HEK293 (cell line): Measurements from ENCODE around the gene CCDC85B.

Source experiments
- BCL11A ChIP-seq: fragments of 450-650 bp; formaldehyde crosslinking; IDR thresholded peaks from 2 replicates; pipeline ENCODE4 v1.5.1; 2016; ENCODE audit warnings: low read depth, missing biosample characterization, missing genetic modification characterization
- EGR2 ChIP-seq: fragments of 450-650 bp; formaldehyde crosslinking; IDR thresholded peaks from 2 replicates; pipeline ENCODE4 v1.5.1; 2016; ENCODE audit warnings: low read depth, missing biosample characterization, missing genetic modification characterization
- KLF10 ChIP-seq: fragments of 450-650 bp; IDR thresholded peaks from 2 replicates; pipeline ENCODE4 v1.5.1; 2018; ENCODE audit warnings: missing biosample characterization, mild to moderate bottlenecking, missing genetic modification characterization
- KLF16 ChIP-seq: fragments of 450-650 bp; formaldehyde crosslinking; IDR thresholded peaks from 2 replicates; pipeline ENCODE4 v1.5.1; 2017; ENCODE audit warnings: missing biosample characterization, missing genetic modification characterization
- KLF7 ChIP-seq: fragments of 450-650 bp; formaldehyde crosslinking; IDR thresholded peaks from 2 replicates; pipeline ENCODE4 v1.5.1; 2016; ENCODE audit warnings: missing biosample characterization, missing genetic modification characterization, borderline replicate concordance
- KLF9 ChIP-seq: fragments of 450-650 bp; formaldehyde crosslinking; IDR thresholded peaks from 2 replicates; pipeline ENCODE4 v1.5.1; 2016; ENCODE audit warnings: missing biosample characterization, missing genetic modification characterization, low read depth
- REST ChIP-seq: fragments of 450-650 bp; formaldehyde crosslinking; IDR thresholded peaks from 2 replicates; pipeline ENCODE4 v1.5.1; 2016; ENCODE audit warnings: missing biosample characterization, missing genetic modification characterization
- ZBTB11 ChIP-seq: fragments of 450-650 bp; formaldehyde crosslinking; conservative IDR thresholded peaks from 2 replicates; pipeline ENCODE4 v1.5.1; 2016; ENCODE audit warnings: low read depth, missing biosample characterization, missing genetic modification characterization
- ZBTB26 ChIP-seq: fragments of 450-650 bp; formaldehyde crosslinking; optimal IDR thresholded peaks from 2 replicates; pipeline ENCODE3; 2016; ENCODE audit warnings: missing biosample characterization, mild to moderate bottlenecking, missing genetic modification characterization
- ZFP3 ChIP-seq: fragments of 450-650 bp; formaldehyde crosslinking; IDR thresholded peaks from 2 replicates; pipeline ENCODE4 v1.5.1; 2016; ENCODE audit warnings: low read depth, missing biosample characterization, missing genetic modification characterization
- ZNF112 ChIP-seq: fragments of 450-650 bp; formaldehyde crosslinking; IDR thresholded peaks from 2 replicates; pipeline ENCODE4 v1.5.0; 2017; ENCODE audit warnings: missing biosample characterization, missing genetic modification characterization
- ZNF138 ChIP-seq: fragments of 450-650 bp; formaldehyde crosslinking; IDR thresholded peaks from 2 replicates; pipeline ENCODE4 v1.5.1; 2016; ENCODE audit warnings: missing biosample characterization, missing genetic modification characterization, borderline replicate concordance
- ZNF174 ChIP-seq: fragments of 450-650 bp; formaldehyde crosslinking; IDR thresholded peaks from 2 replicates; pipeline ENCODE4 v1.5.0; 2017; ENCODE audit warnings: missing biosample characterization, mild to moderate bottlenecking, missing genetic modification characterization
- ZNF221 ChIP-seq: fragments of 450-650 bp; formaldehyde crosslinking; IDR thresholded peaks from 2 replicates; pipeline ENCODE4 v1.5.1; 2017; ENCODE audit warnings: missing biosample characterization, missing genetic modification characterization, borderline replicate concordance
- ZNF239 ChIP-seq: fragments of 450-650 bp; formaldehyde crosslinking; IDR thresholded peaks from 2 replicates; pipeline ENCODE4 v1.5.1; 2016; ENCODE audit warnings: missing biosample characterization, missing genetic modification characterization
- ZNF350 ChIP-seq: fragments of 450-650 bp; formaldehyde crosslinking; IDR thresholded peaks from 2 replicates; pipeline ENCODE4 v1.5.0; 2017; ENCODE audit warnings: missing biosample characterization, mild to moderate bottlenecking, missing genetic modification characterization
- ZNF561 ChIP-seq: fragments of 450-650 bp; IDR thresholded peaks from 2 replicates; pipeline ENCODE4 v1.5.1; 2018; ENCODE audit warnings: missing biosample characterization, missing genetic modification characterization, borderline replicate concordance
- ZNF623 ChIP-seq: fragments of 450-650 bp; formaldehyde crosslinking; IDR thresholded peaks from 2 replicates; pipeline ENCODE4 v1.5.1; 2016; ENCODE audit warnings: missing biosample characterization, missing genetic modification characterization
- ZNF624 ChIP-seq: fragments of 450-650 bp; formaldehyde crosslinking; IDR thresholded peaks from 2 replicates; pipeline ENCODE4 v1.5.1; 2017; ENCODE audit warnings: missing biosample characterization, missing genetic modification characterization
- ZNF658 ChIP-seq: fragments of 450-650 bp; formaldehyde crosslinking; IDR thresholded peaks from 2 replicates; pipeline ENCODE4; 2016; ENCODE audit warnings: missing biosample characterization, missing genetic modification characterization
- ZNF777 ChIP-seq: fragments of 450-650 bp; formaldehyde crosslinking; IDR thresholded peaks from 2 replicates; pipeline ENCODE4 v1.5.1; 2017; ENCODE audit warnings: missing biosample characterization, missing genetic modification characterization, borderline replicate concordance
- ZNF843 ChIP-seq: fragments of 450-650 bp; formaldehyde crosslinking; IDR thresholded peaks from 2 replicates; pipeline ENCODE4 v1.5.1; 2016; ENCODE audit warnings: missing biosample characterization, missing genetic modification characterization
- TF ChIP-seq, protein P1 (sequence below): fragments of 450-650 bp; formaldehyde crosslinking; IDR thresholded peaks from 2 replicates; pipeline ENCODE4 v1.5.1; 2016; ENCODE audit warnings: missing biosample characterization, missing genetic modification characterization
- TF ChIP-seq, protein P2 (sequence below): fragments of 450-650 bp; IDR thresholded peaks from 2 replicates; pipeline ENCODE4 v1.5.1; 2018; ENCODE audit warnings: missing biosample characterization, mild to moderate bottlenecking, missing genetic modification characterization
- TF ChIP-seq, protein P3 (sequence below): fragments of 450-650 bp; formaldehyde crosslinking; IDR thresholded peaks from 2 replicates; pipeline ENCODE4 v1.5.1; 2016; ENCODE audit warnings: missing biosample characterization, missing genetic modification characterization, borderline replicate concordance

Gene CCDC85B

GRCh38 chr11:65919141-65919572, 28.7 kb downstream of the CCDC85B start, which contains the start of gene DRAP1 (continued):
- TF ChIP-seq, protein P1, sequence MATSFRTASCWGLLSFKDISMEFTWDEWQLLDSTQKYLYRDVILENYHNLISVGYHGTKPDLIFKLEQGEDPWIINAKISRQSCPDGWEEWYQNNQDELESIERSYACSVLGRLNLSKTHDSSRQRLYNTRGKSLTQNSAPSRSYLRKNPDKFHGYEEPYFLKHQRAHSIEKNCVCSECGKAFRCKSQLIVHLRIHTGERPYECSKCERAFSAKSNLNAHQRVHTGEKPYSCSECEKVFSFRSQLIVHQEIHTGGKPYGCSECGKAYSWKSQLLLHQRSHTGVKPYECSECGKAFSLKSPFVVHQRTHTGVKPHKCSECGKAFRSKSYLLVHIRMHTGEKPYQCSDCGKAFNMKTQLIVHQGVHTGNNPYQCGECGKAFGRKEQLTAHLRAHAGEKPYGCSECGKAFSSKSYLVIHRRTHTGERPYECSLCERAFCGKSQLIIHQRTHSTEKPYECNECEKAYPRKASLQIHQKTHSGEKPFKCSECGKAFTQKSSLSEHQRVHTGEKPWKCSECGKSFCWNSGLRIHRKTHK (tag by site-specific recombination), result no peak
- 0 out of 2 replicates have a peak, but pooled peaks have one; percentile 15 for TF ChIP-seq ZBTB11 (tag by site-specific recombination)
- peak; percentile 67 for TF ChIP-seq ZBTB26 (tag by site-specific recombination)
- peak; percentile 99; the same call in 1 of the 2 replicates for TF ChIP-seq ZNF221
- peak; percentile 92 for TF ChIP-seq ZNF561 (tag by site-specific recombination)
- no peak for TF ChIP-seq ZNF777 (tag by site-specific recombination)
- TF ChIP-seq ZNF112 (tag by site-specific recombination), result no peak
- no peak for TF ChIP-seq ZNF239 (tag by site-specific recombination)
- TF ChIP-seq, protein P2, sequence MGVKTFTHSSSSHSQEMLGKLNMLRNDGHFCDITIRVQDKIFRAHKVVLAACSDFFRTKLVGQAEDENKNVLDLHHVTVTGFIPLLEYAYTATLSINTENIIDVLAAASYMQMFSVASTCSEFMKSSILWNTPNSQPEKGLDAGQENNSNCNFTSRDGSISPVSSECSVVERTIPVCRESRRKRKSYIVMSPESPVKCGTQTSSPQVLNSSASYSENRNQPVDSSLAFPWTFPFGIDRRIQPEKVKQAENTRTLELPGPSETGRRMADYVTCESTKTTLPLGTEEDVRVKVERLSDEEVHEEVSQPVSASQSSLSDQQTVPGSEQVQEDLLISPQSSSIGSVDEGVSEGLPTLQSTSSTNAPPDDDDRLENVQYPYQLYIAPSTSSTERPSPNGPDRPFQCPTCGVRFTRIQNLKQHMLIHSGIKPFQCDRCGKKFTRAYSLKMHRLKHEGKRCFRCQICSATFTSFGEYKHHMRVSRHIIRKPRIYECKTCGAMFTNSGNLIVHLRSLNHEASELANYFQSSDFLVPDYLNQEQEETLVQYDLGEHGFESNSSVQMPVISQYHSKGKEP, result peak; percentile 96
- no peak for TF ChIP-seq KLF7 (tag by site-specific recombination)
- TF ChIP-seq, protein P3, sequence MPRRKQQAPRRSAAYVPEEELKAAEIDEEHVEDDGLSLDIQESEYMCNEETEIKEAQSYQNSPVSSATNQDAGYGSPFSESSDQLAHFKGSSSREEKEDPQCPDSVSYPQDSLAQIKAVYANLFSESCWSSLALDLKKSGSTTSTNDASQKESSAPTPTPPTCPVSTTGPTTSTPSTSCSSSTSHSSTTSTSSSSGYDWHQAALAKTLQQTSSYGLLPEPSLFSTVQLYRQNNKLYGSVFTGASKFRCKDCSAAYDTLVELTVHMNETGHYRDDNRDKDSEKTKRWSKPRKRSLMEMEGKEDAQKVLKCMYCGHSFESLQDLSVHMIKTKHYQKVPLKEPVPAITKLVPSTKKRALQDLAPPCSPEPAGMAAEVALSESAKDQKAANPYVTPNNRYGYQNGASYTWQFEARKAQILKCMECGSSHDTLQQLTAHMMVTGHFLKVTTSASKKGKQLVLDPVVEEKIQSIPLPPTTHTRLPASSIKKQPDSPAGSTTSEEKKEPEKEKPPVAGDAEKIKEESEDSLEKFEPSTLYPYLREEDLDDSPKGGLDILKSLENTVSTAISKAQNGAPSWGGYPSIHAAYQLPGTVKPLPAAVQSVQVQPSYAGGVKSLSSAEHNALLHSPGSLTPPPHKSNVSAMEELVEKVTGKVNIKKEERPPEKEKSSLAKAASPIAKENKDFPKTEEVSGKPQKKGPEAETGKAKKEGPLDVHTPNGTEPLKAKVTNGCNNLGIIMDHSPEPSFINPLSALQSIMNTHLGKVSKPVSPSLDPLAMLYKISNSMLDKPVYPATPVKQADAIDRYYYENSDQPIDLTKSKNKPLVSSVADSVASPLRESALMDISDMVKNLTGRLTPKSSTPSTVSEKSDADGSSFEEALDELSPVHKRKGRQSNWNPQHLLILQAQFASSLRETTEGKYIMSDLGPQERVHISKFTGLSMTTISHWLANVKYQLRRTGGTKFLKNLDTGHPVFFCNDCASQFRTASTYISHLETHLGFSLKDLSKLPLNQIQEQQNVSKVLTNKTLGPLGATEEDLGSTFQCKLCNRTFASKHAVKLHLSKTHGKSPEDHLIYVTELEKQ, result 0 out of 2 replicates have a peak, but pooled peaks have one; percentile 39
- TF ChIP-seq KLF9 (tag by site-specific recombination), result no peak
- TF ChIP-seq ZFP3 (tag by site-specific recombination), result no peak
- TF ChIP-seq ZNF623 (tag by site-specific recombination), result no peak
- TF ChIP-seq ZNF174 (tag by site-specific recombination), result peak; percentile 92
- TF ChIP-seq ZNF350 (tag by site-specific recombination), result 0 out of 2 replicates have a peak, but pooled peaks have one; percentile 60
- no peak for TF ChIP-seq ZNF843 (tag by site-specific recombination)
- peak; percentile 50; the same call in 1 of the 2 replicates for TF ChIP-seq EGR2 (tag by site-specific recombination)
- TF ChIP-seq REST (tag by site-specific recombination), result no peak
- TF ChIP-seq KLF16 (tag by site-specific recombination), result peak; percentile 95
- TF ChIP-seq ZNF624 (tag by site-specific recombination), result no peak
- no peak for TF ChIP-seq ZNF658 (tag by site-specific recombination)
- TF ChIP-seq ZNF138 (tag by site-specific recombination), result no peak
- peak; percentile 92 for TF ChIP-seq KLF10
- TF ChIP-seq BCL11A (tag by site-specific recombination), result no peak
